Neural cell (in vitro differentiated cells): ENCODE data around the gene NFE2L1. TPM values are rescaled to one million over a fixed set of nuclear protein-coding genes. Genes with fewer than 3 reads are reported as not detected.

ENCODE experiments used
- H2AFZ ChIP-seq: fragments of 200-600, 300-800 bp; sonication (generic), shearing (Covaris generic); 2 replicates; pipeline ENCODE4 v1.6.0; 2014; ENCODE audit warnings: low read depth, mild to moderate bottlenecking, antibody characterized with exemption, low read length, moderate library complexity
- H3F3A ChIP-seq: fragments of 200-600 bp; shearing (Covaris generic); 2 replicates; pipeline ENCODE4 v1.6.1; 2016; ENCODE audit warnings: mild to moderate bottlenecking, moderate library complexity, mixed read lengths, antibody characterized with exemption, low read length; ENCODE audit not compliant: insufficient read depth, poor library complexity, severe bottlenecking
- H3K27ac ChIP-seq: fragments of 200-600, 300-800 bp; sonication (generic), shearing (Covaris generic); 2 replicates; pipeline ENCODE4 v1.5.1; 2014; ENCODE audit warnings: mild to moderate bottlenecking, low read length, moderate library complexity
- H3K27me3 ChIP-seq: fragments of 300-800, 200-600 bp; sonication (generic), shearing (Covaris generic); 2 replicates; pipeline ENCODE4 v1.6.0; 2014; ENCODE audit warnings: mild to moderate bottlenecking, low read depth, low read length, moderate library complexity; ENCODE audit not compliant: insufficient read depth
- H3K36me3 ChIP-seq: fragments of 300-800, 200-600 bp; sonication (generic), shearing (Covaris generic); 2 replicates; pipeline ENCODE4 v1.5.1; 2014; ENCODE audit warnings: mild to moderate bottlenecking, antibody characterized with exemption, low read length, moderate library complexity; ENCODE audit not compliant: insufficient read depth
- H3K4me2 ChIP-seq: fragments of 300-800, 200-600 bp; sonication (generic), shearing (Covaris generic); 2 replicates; pipeline ENCODE4 v1.6.0; 2014; ENCODE audit warnings: mild to moderate bottlenecking, low read length
- H3K4me3 ChIP-seq: fragments of 300-800, 200-600 bp; sonication (generic), shearing (Covaris generic); 2 replicates; pipeline ENCODE4 v1.5.1; 2014; ENCODE audit warnings: mild to moderate bottlenecking, low read length, moderate library complexity
- H3K79me2 ChIP-seq: fragments of 200-600 bp; shearing (Covaris generic); replicated peaks from 2 replicates; pipeline ENCODE4 v1.6.0; 2014; ENCODE audit warnings: mild to moderate bottlenecking, low read length, moderate library complexity; ENCODE audit not compliant: insufficient read depth
- H3K9ac ChIP-seq: fragments of 300-800, 200-600 bp; sonication (generic), shearing (Covaris generic); 2 replicates; pipeline ENCODE4 v1.6.1; 2016; ENCODE audit warnings: mild to moderate bottlenecking, low read length, mixed read lengths
- H3K9me2 ChIP-seq: fragments of 200-600 bp; shearing (Covaris generic); 2 replicates; pipeline ENCODE4 v1.6.1; 2016; ENCODE audit warnings: mild to moderate bottlenecking, low read length, mixed read lengths; ENCODE audit not compliant: insufficient read depth
- H3K9me3 ChIP-seq: fragments of 200-600, 300-800 bp; sonication (generic), shearing (Covaris generic); 2 replicates; pipeline ENCODE4 v1.6.1; 2016; ENCODE audit warnings: mild to moderate bottlenecking, mixed run types, low read length, moderate library complexity, mixed read lengths
- H4K20me1 ChIP-seq: fragments of 200-600 bp; shearing (Covaris generic); 2 replicates; pipeline ENCODE4 v1.6.1; 2016; ENCODE audit warnings: mild to moderate bottlenecking, mixed run types; ENCODE audit not compliant: insufficient read depth
- CTCF ChIP-seq: fragments of 450-650 bp; IDR thresholded peaks from 2 replicates; pipeline ENCODE4 v1.5.1; 2014; ENCODE audit warnings: antibody characterized with exemption, mild to moderate bottlenecking, moderate library complexity; ENCODE audit not compliant: poor library complexity, severe bottlenecking
- EP300 ChIP-seq: fragments of 450-650 bp; conservative IDR thresholded peaks from 2 replicates; pipeline ENCODE4 v1.6.1; 2014; ENCODE audit warnings: antibody characterized with exemption, mild to moderate bottlenecking, moderate library complexity; ENCODE audit not compliant: poor library complexity, severe bottlenecking
- EZH2 ChIP-seq: fragments of 200-600, 300-800 bp; shearing (Covaris generic), sonication (generic); IDR thresholded peaks from 2 replicates; pipeline ENCODE4 v1.6.1; 2014; ENCODE audit warnings: antibody characterized with exemption, low read length, borderline replicate concordance, mild to moderate bottlenecking; ENCODE audit not compliant: insufficient read depth, poor library complexity, severe bottlenecking
- MXI1 ChIP-seq: fragments of 450-650 bp; conservative IDR thresholded peaks from 2 replicates; pipeline ENCODE4 v1.6.1; 2014; ENCODE audit warnings: antibody characterized with exemption, mild to moderate bottlenecking; ENCODE audit not compliant: poor library complexity, severe bottlenecking
- POLR2AphosphoS5 ChIP-seq: IDR thresholded peaks from 2 replicates; pipeline ENCODE4 v1.6.1; 2012
- RAD21 ChIP-seq: fragments of 450-650 bp; conservative IDR thresholded peaks from 2 replicates; pipeline ENCODE4 v1.6.1; 2014; ENCODE audit warnings: antibody characterized with exemption, mild to moderate bottlenecking, moderate library complexity
- SMC3 ChIP-seq: fragments of 450-650 bp; conservative IDR thresholded peaks from 2 replicates; pipeline ENCODE4 v1.6.1; 2014; ENCODE audit warnings: antibody characterized with exemption, mild to moderate bottlenecking, moderate library complexity; ENCODE audit not compliant: poor library complexity
- TAF1 ChIP-seq: IDR thresholded peaks from 2 replicates; pipeline ENCODE4 v1.6.1; 2012; ENCODE audit warnings: low read depth
- polyA plus RNA-seq: library from polyadenylated mRNA; depleted of rRNA; stranded (reverse); fragments of >200 nt; gene quantifications from 2 replicates; pipeline ENCODE4 v1.2.3, GENCODE V29; 2014
- TF ChIP-seq, protein P1 (sequence below): IDR thresholded peaks from 2 replicates; pipeline ENCODE4 v1.6.1; 2012; ENCODE audit warnings: borderline replicate concordance

Gene NFE2L1
- polyA plus RNA-seq, 1 donor from 2014 or later: 48.4 TPM

DNA sequence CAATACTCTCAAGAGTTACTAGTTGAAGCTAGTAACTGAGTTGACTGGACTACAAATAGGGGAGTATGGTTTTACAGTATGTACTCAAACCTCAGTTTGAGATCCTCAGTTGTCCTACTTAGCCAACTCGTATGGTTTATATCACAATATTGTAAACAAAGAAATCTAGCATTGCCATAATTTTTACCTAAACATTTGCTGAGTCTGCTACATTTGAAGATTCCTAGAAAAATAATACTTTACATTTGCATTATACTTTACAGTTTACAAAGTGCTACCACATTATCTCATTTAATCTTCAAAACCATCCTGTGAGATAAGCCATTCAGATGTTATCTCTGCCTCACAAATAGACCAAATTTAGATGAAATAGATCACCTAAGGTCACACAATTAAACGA lies 36.8 kb downstream of the NFE2L1 start:
- Histone ChIP-seq H3K9ac (no peak overlapping the region), H3K27me3 (no peaks in the 10 kb centered on the region), H3K27ac (no peak overlapping the region), H3K9me2 (no peaks in the 10 kb centered on the region), H3F3A (no peaks in the 10 kb centered on the region), H3K4me3 (no peak overlapping the region), H3K79me2 (peaks cover 39% of the 10 kb centered on the region), H2AFZ (no peak overlapping the region), H3K4me2 (no peak overlapping the region), H4K20me1 (peaks cover 5% of the 10 kb centered on the region), H3K9me3 (no peaks in the 10 kb centered on the region), H3K36me3 (no peaks in the 10 kb centered on the region)
- no peak for TF ChIP-seq EZH2
- TF ChIP-seq RAD21: no peak
- no peak for TF ChIP-seq POLR2AphosphoS5
- no peak for TF ChIP-seq EP300
- no peak for TF ChIP-seq CTCF
- TF ChIP-seq, protein P1, sequence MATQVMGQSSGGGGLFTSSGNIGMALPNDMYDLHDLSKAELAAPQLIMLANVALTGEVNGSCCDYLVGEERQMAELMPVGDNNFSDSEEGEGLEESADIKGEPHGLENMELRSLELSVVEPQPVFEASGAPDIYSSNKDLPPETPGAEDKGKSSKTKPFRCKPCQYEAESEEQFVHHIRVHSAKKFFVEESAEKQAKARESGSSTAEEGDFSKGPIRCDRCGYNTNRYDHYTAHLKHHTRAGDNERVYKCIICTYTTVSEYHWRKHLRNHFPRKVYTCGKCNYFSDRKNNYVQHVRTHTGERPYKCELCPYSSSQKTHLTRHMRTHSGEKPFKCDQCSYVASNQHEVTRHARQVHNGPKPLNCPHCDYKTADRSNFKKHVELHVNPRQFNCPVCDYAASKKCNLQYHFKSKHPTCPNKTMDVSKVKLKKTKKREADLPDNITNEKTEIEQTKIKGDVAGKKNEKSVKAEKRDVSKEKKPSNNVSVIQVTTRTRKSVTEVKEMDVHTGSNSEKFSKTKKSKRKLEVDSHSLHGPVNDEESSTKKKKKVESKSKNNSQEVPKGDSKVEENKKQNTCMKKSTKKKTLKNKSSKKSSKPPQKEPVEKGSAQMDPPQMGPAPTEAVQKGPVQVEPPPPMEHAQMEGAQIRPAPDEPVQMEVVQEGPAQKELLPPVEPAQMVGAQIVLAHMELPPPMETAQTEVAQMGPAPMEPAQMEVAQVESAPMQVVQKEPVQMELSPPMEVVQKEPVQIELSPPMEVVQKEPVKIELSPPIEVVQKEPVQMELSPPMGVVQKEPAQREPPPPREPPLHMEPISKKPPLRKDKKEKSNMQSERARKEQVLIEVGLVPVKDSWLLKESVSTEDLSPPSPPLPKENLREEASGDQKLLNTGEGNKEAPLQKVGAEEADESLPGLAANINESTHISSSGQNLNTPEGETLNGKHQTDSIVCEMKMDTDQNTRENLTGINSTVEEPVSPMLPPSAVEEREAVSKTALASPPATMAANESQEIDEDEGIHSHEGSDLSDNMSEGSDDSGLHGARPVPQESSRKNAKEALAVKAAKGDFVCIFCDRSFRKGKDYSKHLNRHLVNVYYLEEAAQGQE: no peak
- TF ChIP-seq TAF1: no peak
- TF ChIP-seq SMC3: no peak
- TF ChIP-seq MXI1: no peak

DNA sequence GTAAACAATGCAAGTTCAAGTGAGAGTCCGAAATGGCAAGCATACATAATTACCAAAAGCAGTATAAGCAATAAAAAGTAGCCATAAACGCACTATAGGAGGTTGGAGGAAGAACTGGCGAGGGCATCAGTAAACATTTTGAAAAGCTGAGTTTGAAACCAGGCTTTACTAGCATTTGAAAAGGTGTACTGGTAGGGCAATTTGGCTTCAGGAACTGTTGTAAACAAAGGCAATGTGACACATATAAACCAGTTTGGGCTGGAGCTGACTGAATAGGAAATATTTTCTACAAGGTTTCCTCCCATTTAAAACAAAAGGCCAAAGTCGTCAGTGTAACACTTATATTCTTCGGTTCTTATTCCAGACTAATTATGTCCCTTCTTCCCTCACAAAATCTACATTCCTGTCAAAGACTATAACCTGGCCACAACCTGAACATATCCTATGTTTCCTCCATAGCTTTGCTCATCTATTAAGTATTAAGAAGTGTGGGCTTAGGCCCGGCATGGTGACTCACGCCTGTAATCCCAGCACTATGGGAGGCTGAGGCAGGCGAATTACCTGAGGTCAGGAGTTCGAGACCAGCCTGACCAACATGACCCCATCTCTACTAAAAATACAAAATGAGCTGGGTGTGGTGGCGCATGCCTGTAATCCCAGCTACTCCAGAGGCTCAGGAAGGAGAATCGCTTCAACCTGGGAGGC lies 45.3 kb downstream of the NFE2L1 start:
- Histone ChIP-seq H3K27ac (no peak overlapping the region), H3K9me2 (no peaks in the 10 kb centered on the region), H3F3A (no peaks in the 10 kb centered on the region), H3K79me2 (peaks cover 59% of the 10 kb centered on the region), H3K27me3 (no peaks in the 10 kb centered on the region), H3K4me2 (no peak overlapping the region), H4K20me1 (peaks cover 10% of the 10 kb centered on the region), H3K9ac (no peak overlapping the region), H3K36me3 (no peaks in the 10 kb centered on the region), H3K9me3 (no peaks in the 10 kb centered on the region), H2AFZ (no peak overlapping the region), H3K4me3 (no peak overlapping the region)
- TF ChIP-seq TAF1 (no peak), CTCF (no peak), POLR2AphosphoS5 (no peak)
